ENCODE data around the gene ADAP2. TPM values are rescaled to one million over a fixed set of nuclear protein-coding genes. Genes with fewer than 3 reads are reported as not detected.
A peak's percentile ranks its signal among the peaks of the same experiment; 100 is the strongest.
"Not testable (repeated sequence)": the region's sequence is repeated elsewhere in the genome, so short reads cannot be mapped to it uniquely, and the experiment has no call there.

Gene ADAP2
- total RNA-seq, 1 experiment from 2014 or later = 3.2 TPM

- DNase-seq (ENCODE audit: low spot score) = no peak
Measured at GRCh38 chr17:30969989-30970830, 48.5 kb downstream of the ADAP2 start.

GRCh38 chr17:30970831-30971567, 49.3 kb downstream of the ADAP2 start, which contains the start of gene RNF135:
Gene RNF135 (plus strand): TSS chr17:30971039. CDS start chr17:30971074, 35 bp downstream.
- DNase-seq (ENCODE audit: low spot score) = peak; percentile 89

GRCh38 chr17:30975042-30975820, 53.5 kb downstream of the ADAP2 start:
- DNase-seq (ENCODE audit: low spot score) = no peak

- DNase-seq (ENCODE audit: low spot score) = not testable (repeated sequence)
Measured at GRCh38 chr17:30979919-30980318, 58.2 kb downstream of the ADAP2 start.

- DNase-seq (ENCODE audit: low spot score) = no peak
Measured at GRCh38 chr17:30981531-30982519, 60.1 kb downstream of the ADAP2 start.

GRCh38 chr17:30982855-30983254, 61.1 kb downstream of the ADAP2 start:
- no peak for DNase-seq (ENCODE audit: low spot score)

GRCh38 chr17:30990458-30990857, 68.7 kb downstream of the ADAP2 start:
- no peak for DNase-seq (ENCODE audit: low spot score)

- no peak for DNase-seq (ENCODE audit: low spot score)
Measured at GRCh38 chr17:30992551-30992950, 70.8 kb downstream of the ADAP2 start.

GRCh38 chr17:30995347-30995746, 73.6 kb downstream of the ADAP2 start:
- no peak for DNase-seq (ENCODE audit: low spot score)

GRCh38 chr17:30996486-30996885, 74.7 kb downstream of the ADAP2 start:
- DNase-seq (ENCODE audit: low spot score) = no peak

GRCh38 chr17:30997270-30997669, 75.5 kb downstream of the ADAP2 start:
- no peak for DNase-seq (ENCODE audit: low spot score)

- no peak for DNase-seq (ENCODE audit: low spot score)
Measured at GRCh38 chr17:30997842-30998241, 76.1 kb downstream of the ADAP2 start.

- DNase-seq (ENCODE audit: low spot score) = no peak
Measured at GRCh38 chr17:31002047-31002446, 80.3 kb downstream of the ADAP2 start.

- no peak for DNase-seq (ENCODE audit: low spot score)
Measured at GRCh38 chr17:31003225-31003866, 81.6 kb downstream of the ADAP2 start.

GRCh38 chr17:31004160-31004559, 82.4 kb downstream of the ADAP2 start:
- DNase-seq (ENCODE audit: low spot score) = no peak

- DNase-seq (ENCODE audit: low spot score) = no peak
Measured at GRCh38 chr17:31007695-31008373, 86.1 kb downstream of the ADAP2 start.

GRCh38 chr17:31008374-31009041, 86.8 kb downstream of the ADAP2 start:
- DNase-seq (ENCODE audit: low spot score) = no peak
